GM19324 (cell line): ENCODE data around the gene THEM4.
"Not testable (repeated sequence)": the region's sequence is repeated elsewhere in the genome, so short reads cannot be mapped to it uniquely, and the experiment has no call there.

Experiments used
- ATAC-seq: cut with Tn5 transposase; IDR thresholded peaks from one replicate; pipeline ENCODE4 v1.9.1; 2021; ENCODE audit warnings: mild to moderate bottlenecking, moderate library complexity; ENCODE audit not compliant: unreplicated experiment, low FRiP score

THEM4 gene

GRCh38 chr1:151935894-151936602, 26.7 kb upstream of the THEM4 start:
- no peak for ATAC-seq

- no peak for ATAC-seq
These were observed 25.8 kb upstream of the THEM4 start for GRCh38 chr1:151935154-151935553.

GRCh38 chr1:151934048-151934493, 24.8 kb upstream of the THEM4 start:
- no peak for ATAC-seq

- no peak for ATAC-seq
These were observed 15.6 kb upstream of the THEM4 start for GRCh38 chr1:151924691-151925587.

- no peak for ATAC-seq
These were observed 14.1 kb upstream of the THEM4 start for GRCh38 chr1:151923422-151923821.

GRCh38 chr1:151920149-151920548, 10.8 kb upstream of the THEM4 start:
- ATAC-seq = no peak

- no peak for ATAC-seq
These were observed 9.7 kb upstream of the THEM4 start for GRCh38 chr1:151918819-151919610.

GRCh38 chr1:151918156-151918555, 8.8 kb upstream of the THEM4 start:
- ATAC-seq = no peak

- no peak for ATAC-seq
These were observed 7.5 kb upstream of the THEM4 start for GRCh38 chr1:151916726-151917370.

- no peak for ATAC-seq
These were observed 5.9 kb upstream of the THEM4 start for GRCh38 chr1:151915061-151915686.

GRCh38 chr1:151914076-151914475, 4.8 kb upstream of the THEM4 start:
- ATAC-seq = no peak

- ATAC-seq = no peak
These were observed 3.7 kb upstream of the THEM4 start for GRCh38 chr1:151912973-151913372.

GRCh38 chr1:151908228-151908691, 1.1 kb downstream of the THEM4 start:
- no peak for ATAC-seq

GRCh38 chr1:151907363-151908139, 1.8 kb downstream of the THEM4 start:
- no peak for ATAC-seq

- not testable (repeated sequence) for ATAC-seq
These were observed 3.0 kb downstream of the THEM4 start for GRCh38 chr1:151906324-151906645.

- ATAC-seq = not testable (repeated sequence)
These were observed 3.6 kb downstream of the THEM4 start for GRCh38 chr1:151905443-151906323.

GRCh38 chr1:151905070-151905442, 4.3 kb downstream of the THEM4 start:
- no peak for ATAC-seq

- no peak for ATAC-seq
These were observed 6.5 kb downstream of the THEM4 start for GRCh38 chr1:151902858-151903257.
